Suprapubic skin (tissue), 4 donors: ENCODE measurements around the gene RYK. TPM values are rescaled to one million over a fixed set of nuclear protein-coding genes. Genes with fewer than 3 reads are reported as not detected.

Experiments used
- DNase-seq, 2 donors: peaks; one replicate each; pipeline ENCODE4 v3.0.0-alpha.2; 2019; ENCODE audit warnings: low spot score in 2 of 2
- H3K27ac ChIP-seq: fragments of 200-600 bp; sonication (generic); one replicate; pipeline ENCODE4 v1.5.1; 2019
- H3K27me3 ChIP-seq: fragments of 200-600 bp; sonication (generic); one replicate; pipeline ENCODE4 v1.5.1; 2019
- H3K36me3 ChIP-seq: fragments of 200-600 bp; sonication (generic); one replicate; pipeline ENCODE4 v1.5.1; 2019
- H3K4me1 ChIP-seq: fragments of 200-600 bp; sonication (generic); one replicate; pipeline ENCODE4 v1.5.1; 2019
- H3K4me3 ChIP-seq: fragments of 200-600 bp; sonication (generic); one replicate; pipeline ENCODE4 v1.5.1; 2019; ENCODE audit warnings: mild to moderate bottlenecking
- H3K9me3 ChIP-seq: fragments of 200-600 bp; sonication (generic); one replicate; pipeline ENCODE4 v1.5.1; 2019
- CTCF ChIP-seq, 2 donors: fragments of 200-600 bp in 1 of 2; fragments of 450-650 bp in 1 of 2; sonication (generic) in 1 of 2; IDR thresholded peaks; one replicate each; pipeline ENCODE4 v1.5.1; 2016 to 2019; ENCODE audit warnings: antibody characterized with exemption in 2 of 2, mild to moderate bottlenecking in 1 of 2, moderate library complexity in 1 of 2
- EP300 ChIP-seq: sonication (generic); formaldehyde crosslinking; IDR thresholded peaks from one replicate; pipeline ENCODE4 v1.6.1; 2017; ENCODE audit warnings: antibody characterized with exemption
- POLR2A ChIP-seq, 2 donors: fragments of 450-650 bp; IDR thresholded peaks; one replicate each; pipeline ENCODE4 v1.6.1; 2017; ENCODE audit warnings: antibody characterized with exemption in 2 of 2, mild to moderate bottlenecking in 2 of 2, moderate library complexity in 2 of 2
- POLR2AphosphoS5 ChIP-seq, 3 donors: sonication (generic); formaldehyde crosslinking; IDR thresholded peaks; one replicate each; pipeline ENCODE4 v1.6.1; 2017; ENCODE audit warnings: antibody characterized with exemption in 3 of 3
- WGBS: methylation state at CpG from one replicate; pipeline ENCODE4 v1.1.5; 2018; 5-methylcytosine and 5-hydroxymethylcytosine counted together
- total RNA-seq, 4 donors: library from RNA; depleted of rRNA; stranded (reverse); fragments of >200 nt; gene quantifications; one replicate each; pipeline ENCODE4 v1.1.0, GENCODE V29; 2016

RYK gene
- total RNA-seq, 4 donors from 2014 or later = 65.5 to 214 (median 80.1) TPM

- WGBS = 39% methylated on average over 3 of the region's 3 CpGs
- H3K27me3 ChIP-seq = no peaks in the 10 kb centered on the region
- H3K36me3 ChIP-seq = no peaks in the 10 kb centered on the region
- no peak overlapping the region for H3K4me3 ChIP-seq
- no peak for TF ChIP-seq POLR2A (IDR thresholded peaks at IDR 0.05)
- TF ChIP-seq POLR2AphosphoS5 (IDR thresholded peaks at IDR 0.05) = no peak
- TF ChIP-seq CTCF (IDR thresholded peaks at IDR 0.05) = no peak
- TF ChIP-seq EP300 = no peak
- no peak for DNase-seq
- peak overlapping the region; percentile 30 for H3K27ac ChIP-seq
- no peaks in the 10 kb centered on the region for H3K9me3 ChIP-seq
- peaks cover 60% of the 10 kb centered on the region for H3K4me1 ChIP-seq
Observed at GRCh38 chr3:134236505-134237170, 14.0 kb downstream of the RYK start.

GRCh38 chr3:134235577-134236076 is 15.0 kb downstream of the RYK start:
- no peak for DNase-seq
- Histone ChIP-seq H3K4me1 (peaks cover 63% of the 10 kb centered on the region), H3K9me3 (no peaks in the 10 kb centered on the region), H3K36me3 (no peaks in the 10 kb centered on the region), H3K27ac (peak overlapping the region; percentile 30), H3K27me3 (no peaks in the 10 kb centered on the region), H3K4me3 (no peak overlapping the region)
- TF ChIP-seq CTCF (IDR thresholded peaks at IDR 0.05) = no peak
- TF ChIP-seq EP300 = no peak
- no peak for TF ChIP-seq POLR2A (IDR thresholded peaks at IDR 0.05)
- no peak for TF ChIP-seq POLR2AphosphoS5 (IDR thresholded peaks at IDR 0.05)
- 89% methylated on average over 3 of the region's 3 CpGs for WGBS

- DNase-seq = no peak
- Histone ChIP-seq H3K4me1 (peaks cover 45% of the 10 kb centered on the region), H3K9me3 (no peaks in the 10 kb centered on the region), H3K27me3 (no peaks in the 10 kb centered on the region), H3K4me3 (no peak overlapping the region), H3K36me3 (no peaks in the 10 kb centered on the region), H3K27ac (no peak overlapping the region)
- no peak for TF ChIP-seq POLR2AphosphoS5 (IDR thresholded peaks at IDR 0.05)
- TF ChIP-seq POLR2A (IDR thresholded peaks at IDR 0.05) = no peak
- TF ChIP-seq CTCF (IDR thresholded peaks at IDR 0.05) = no peak
- no peak for TF ChIP-seq EP300
Observed at GRCh38 chr3:134232951-134233350, 17.7 kb downstream of the RYK start.

GRCh38 chr3:134232151-134232550 is 18.5 kb downstream of the RYK start:
- no peak overlapping the region for H3K4me3 ChIP-seq
- H3K27me3 ChIP-seq = no peaks in the 10 kb centered on the region
- H3K36me3 ChIP-seq = no peaks in the 10 kb centered on the region
- no peak for DNase-seq
- no peaks in the 10 kb centered on the region for H3K9me3 ChIP-seq
- H3K4me1 ChIP-seq = peaks cover 37% of the 10 kb centered on the region
- no peak for TF ChIP-seq POLR2AphosphoS5 (IDR thresholded peaks at IDR 0.05)
- TF ChIP-seq CTCF (IDR thresholded peaks at IDR 0.05) = no peak
- no peak overlapping the region for H3K27ac ChIP-seq

- WGBS = 31% methylated on average over 3 of the region's 3 CpGs
- Histone ChIP-seq H3K36me3 (no peaks in the 10 kb centered on the region), H3K27ac (no peak overlapping the region), H3K9me3 (no peaks in the 10 kb centered on the region), H3K4me1 (peaks cover 26% of the 10 kb centered on the region), H3K4me3 (no peak overlapping the region), H3K27me3 (no peaks in the 10 kb centered on the region)
- no peak for TF ChIP-seq POLR2A (IDR thresholded peaks at IDR 0.05)
- no peak for TF ChIP-seq EP300
- no peak for DNase-seq
Observed at GRCh38 chr3:134231131-134231530, 19.5 kb downstream of the RYK start.

GRCh38 chr3:134229038-134229437 is 21.6 kb downstream of the RYK start:
- WGBS = 84% methylated on average over 8 of the region's 8 CpGs
- DNase-seq = no peak
- no peaks in the 10 kb centered on the region for H3K27me3 ChIP-seq
- H3K4me3 ChIP-seq = no peak overlapping the region
- H3K27ac ChIP-seq = no peak overlapping the region
- TF ChIP-seq CTCF (IDR thresholded peaks at IDR 0.05) = no peak
- no peak for TF ChIP-seq POLR2AphosphoS5 (IDR thresholded peaks at IDR 0.05)
- no peak for TF ChIP-seq EP300
- TF ChIP-seq POLR2A (IDR thresholded peaks at IDR 0.05) = no peak
- peaks cover 26% of the 10 kb centered on the region for H3K4me1 ChIP-seq
- no peaks in the 10 kb centered on the region for H3K36me3 ChIP-seq
- no peaks in the 10 kb centered on the region for H3K9me3 ChIP-seq
